HepG2 (cell line): ENCODE results near the gene ADGRL2. TPM values are rescaled to one million over a fixed set of nuclear protein-coding genes. Genes with fewer than 3 reads are reported as not detected.

ENCODE experiments used
- CBX2 ChIP-seq, 2 experiments: fragments of 200-600 bp in 1 of 2; sonication (generic); formaldehyde crosslinking in 1 of 2; IDR thresholded peaks; 2 replicates each; pipeline versions ENCODE4 v1.7.0 to v1.8.1; 2018 to 2022; ENCODE audit warnings: low read depth in 2 of 2, low read length in 1 of 2, mild to moderate bottlenecking in 1 of 2, missing genetic modification reagents in 1 of 2
- CEBPG ChIP-seq: IDR thresholded peaks from 2 replicates; pipeline ENCODE4 v1.6.1; 2016
- ERF ChIP-seq: IDR thresholded peaks from 2 replicates; pipeline ENCODE4 v1.6.1; 2018; ENCODE audit warnings: missing biosample characterization, missing genetic modification reagents
- ETV6 ChIP-seq: sonication (generic); formaldehyde crosslinking; conservative IDR thresholded peaks from 2 replicates; pipeline ENCODE4 v1.4.0; 2020; ENCODE audit warnings: missing genetic modification reagents
- GABPA ChIP-seq, 2 experiments: IDR thresholded peaks; 2 replicates each; pipeline ENCODE4 v1.6.1; 2011 to 2016; ENCODE audit warnings: low read depth in 2 of 2, low read length in 1 of 2, missing biosample characterization in 1 of 2, missing genetic modification characterization in 1 of 2
- HOXA3 ChIP-seq: sonication (generic); formaldehyde crosslinking; IDR thresholded peaks from 2 replicates; pipeline ENCODE4 v1.5.0; 2020; ENCODE audit warnings: missing genetic modification reagents
- MAF1 ChIP-seq: sonication (generic); formaldehyde crosslinking; IDR thresholded peaks from 2 replicates; pipeline ENCODE4 v1.5.0; 2020; ENCODE audit warnings: missing genetic modification reagents, borderline replicate concordance
- MYC ChIP-seq: sonication (generic); formaldehyde crosslinking; IDR thresholded peaks from 2 replicates; pipeline ENCODE4 v1.9.0; 2021; ENCODE audit warnings: missing genetic modification reagents, borderline replicate concordance
- NFAT5 ChIP-seq: sonication (generic); formaldehyde crosslinking; IDR thresholded peaks from 2 replicates; pipeline ENCODE4 v1.4.0; 2020; ENCODE audit warnings: missing genetic modification reagents
- ONECUT2 ChIP-seq: sonication (generic); formaldehyde crosslinking; IDR thresholded peaks from 2 replicates; pipeline ENCODE4 v1.4.0; 2020; ENCODE audit warnings: missing genetic modification reagents
- RAD51 ChIP-seq: fragments of 450-650 bp; IDR thresholded peaks from 2 replicates; pipeline ENCODE4 v1.6.1; 2016; ENCODE audit warnings: borderline replicate concordance
- STAT6 ChIP-seq: sonication (generic); formaldehyde crosslinking; IDR thresholded peaks from 2 replicates; pipeline ENCODE4 v1.4.0; 2020; ENCODE audit warnings: missing genetic modification reagents, mild to moderate bottlenecking, borderline replicate concordance
- ZBED4 ChIP-seq: sonication (generic); formaldehyde crosslinking; IDR thresholded peaks from 2 replicates; pipeline ENCODE4 v1.4.0; 2020; ENCODE audit warnings: missing genetic modification reagents, borderline replicate concordance
- ZNF234 ChIP-seq: sonication (generic); formaldehyde crosslinking; conservative IDR thresholded peaks from 2 replicates; pipeline ENCODE4 v1.5.1; 2020; ENCODE audit warnings: mild to moderate bottlenecking, missing genetic modification reagents
- ZNF572 ChIP-seq: sonication (generic); formaldehyde crosslinking; IDR thresholded peaks from 2 replicates; pipeline ENCODE4 v1.5.1; 2020; ENCODE audit warnings: mild to moderate bottlenecking, missing genetic modification reagents
- ZNF616 ChIP-seq: sonication (generic); formaldehyde crosslinking; IDR thresholded peaks from 2 replicates; pipeline ENCODE4 v1.5.0; 2020; ENCODE audit warnings: low read depth, mild to moderate bottlenecking, missing genetic modification reagents
- ZNF703 ChIP-seq: sonication (generic); formaldehyde crosslinking; IDR thresholded peaks from 2 replicates; pipeline ENCODE4 v1.5.1; 2020; ENCODE audit warnings: missing genetic modification reagents, mild to moderate bottlenecking, moderate library complexity, borderline replicate concordance
- ZNF788 ChIP-seq: sonication (generic); formaldehyde crosslinking; IDR thresholded peaks from 2 replicates; pipeline ENCODE4 v1.5.0; 2020; ENCODE audit warnings: mild to moderate bottlenecking, missing genetic modification reagents, borderline replicate concordance
- polyA plus RNA-seq, 8 experiments: library from polyadenylated mRNA; depleted of rRNA in 3 of 8; stranded (reverse) in 7 of 8; unstranded in 1 of 8; fragments of >200 nt; fragmentation: Illumina TruSeq in 4 of 8; extraction: Trizol in 4 of 8; gene quantifications; 2 replicates each; pipeline versions ENCODE4 v1.2.1 to v1.2.3, GENCODE V29; 2011 to 2016; ENCODE audit warnings: low read depth in 4 of 8, missing spikeins in 1 of 8, mixed read lengths in 1 of 8; ENCODE audit not compliant: insufficient read depth in 1 of 8
- total RNA-seq, 5 experiments: library from RNA; depleted of rRNA; stranded (reverse); fragments of >200 nt; fragmentation: Illumina TruSeq; extraction: Trizol; gene quantifications; 2 replicates each; pipeline ENCODE4 v1.2.3, GENCODE V29; 2016; ENCODE audit warnings: low read depth in 1 of 5

Gene ADGRL2
- total and polyA plus RNA-seq, 2 of the 13 experiments (the other 11 are each of a cell fraction or from before 2014, with no cell fraction given): 15.3 to 31.6 TPM

- TF ChIP-seq NFAT5 (CRISPR knock-in tag): no peak
- no peak for TF ChIP-seq HOXA3 (CRISPR knock-in tag)
- no peak for TF ChIP-seq ZBED4
- no peak for TF ChIP-seq ZNF572
- TF ChIP-seq ONECUT2: no peak
- no peak for TF ChIP-seq ZNF788
- no peak for TF ChIP-seq CBX2 (IDR thresholded peaks at IDR 0.05; ENCODE audit: low read depth, low read length)
- no peak for TF ChIP-seq CBX2 (CRISPR knock-in tag; IDR thresholded peaks at IDR 0.05; ENCODE audit: low read depth)
- no peak for TF ChIP-seq RAD51
- no peak for TF ChIP-seq ETV6 (CRISPR knock-in tag)
- no peak for TF ChIP-seq ZNF703 (CRISPR knock-in tag)
- TF ChIP-seq ERF (CRISPR knock-in tag): no peak
- no peak for TF ChIP-seq GABPA (IDR thresholded peaks at IDR 0.05; ENCODE audit: low read depth, low read length)
- TF ChIP-seq GABPA (CRISPR knock-in tag; IDR thresholded peaks at IDR 0.05; ENCODE audit: low read depth): no peak
- TF ChIP-seq CEBPG: peak; percentile 85
- TF ChIP-seq ZNF616 (CRISPR knock-in tag): no peak
- TF ChIP-seq MAF1 (CRISPR knock-in tag): no peak
- TF ChIP-seq STAT6 (CRISPR knock-in tag): no peak
- TF ChIP-seq ZNF234 (CRISPR knock-in tag): no peak
- no peak for TF ChIP-seq MYC (CRISPR knock-in tag)
Measured at GRCh38 chr1:81803431-81804110, 2.8 kb downstream of the ADGRL2 start (continued).
